OCI-LY1 (cell line): ENCODE results near the gene UGT2B7.

Source experiments
- EZH2 ChIP-seq: fragments of 200-600 bp; sonication (generic), shearing (Covaris generic); IDR thresholded peaks from 2 replicates; pipeline ENCODE4 v1.8.0; 2017; ENCODE audit warnings: borderline replicate concordance, mixed run types, mild to moderate bottlenecking, antibody characterized with exemption, low read length, moderate library complexity, mixed read lengths
- TF ChIP-seq, protein P1 (sequence below): fragments of 200-600 bp; sonication (generic), shearing (Covaris generic); IDR thresholded peaks from 2 replicates; pipeline ENCODE4 v1.5.1; 2017; ENCODE audit warnings: mild to moderate bottlenecking, antibody characterized with exemption, low read length, moderate library complexity, mixed read lengths

GRCh38 chr4:69069085-69069484 lies 27.2 kb upstream of the UGT2B7 start:
- TF ChIP-seq, protein P1, sequence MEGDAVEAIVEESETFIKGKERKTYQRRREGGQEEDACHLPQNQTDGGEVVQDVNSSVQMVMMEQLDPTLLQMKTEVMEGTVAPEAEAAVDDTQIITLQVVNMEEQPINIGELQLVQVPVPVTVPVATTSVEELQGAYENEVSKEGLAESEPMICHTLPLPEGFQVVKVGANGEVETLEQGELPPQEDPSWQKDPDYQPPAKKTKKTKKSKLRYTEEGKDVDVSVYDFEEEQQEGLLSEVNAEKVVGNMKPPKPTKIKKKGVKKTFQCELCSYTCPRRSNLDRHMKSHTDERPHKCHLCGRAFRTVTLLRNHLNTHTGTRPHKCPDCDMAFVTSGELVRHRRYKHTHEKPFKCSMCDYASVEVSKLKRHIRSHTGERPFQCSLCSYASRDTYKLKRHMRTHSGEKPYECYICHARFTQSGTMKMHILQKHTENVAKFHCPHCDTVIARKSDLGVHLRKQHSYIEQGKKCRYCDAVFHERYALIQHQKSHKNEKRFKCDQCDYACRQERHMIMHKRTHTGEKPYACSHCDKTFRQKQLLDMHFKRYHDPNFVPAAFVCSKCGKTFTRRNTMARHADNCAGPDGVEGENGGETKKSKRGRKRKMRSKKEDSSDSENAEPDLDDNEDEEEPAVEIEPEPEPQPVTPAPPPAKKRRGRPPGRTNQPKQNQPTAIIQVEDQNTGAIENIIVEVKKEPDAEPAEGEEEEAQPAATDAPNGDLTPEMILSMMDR, result no peak
- no peak for TF ChIP-seq EZH2
